Gastroesophageal sphincter (tissue), 3 donors: ENCODE results near the gene TNIP1.

ENCODE experiments used
- EP300 ChIP-seq: sonication (generic); formaldehyde crosslinking; IDR thresholded peaks from one replicate; pipeline ENCODE4 v1.6.1; 2017; ENCODE audit warnings: antibody characterized with exemption, mild to moderate bottlenecking
- POLR2A ChIP-seq, 2 donors: fragments of 450-650 bp; IDR thresholded peaks; one replicate each; pipeline ENCODE4 v1.6.1; 2017; ENCODE audit warnings: antibody characterized with exemption in 2 of 2, mild to moderate bottlenecking in 2 of 2, moderate library complexity in 1 of 2
- POLR2AphosphoS5 ChIP-seq: sonication (generic); formaldehyde crosslinking; IDR thresholded peaks from one replicate; pipeline ENCODE4 v1.6.1; 2017; ENCODE audit warnings: antibody characterized with exemption
- TF ChIP-seq, protein P1 (sequence below), 4 experiments: fragments of 200-600 bp in 2 of 4; fragments of 450-650 bp in 2 of 4; sonication (generic) in 1 of 4; IDR thresholded peaks; one replicate each; pipeline ENCODE4 v1.5.1; 2017 to 2019; ENCODE audit warnings: antibody characterized with exemption in 4 of 4, mild to moderate bottlenecking in 2 of 4, moderate library complexity in 2 of 4

DNA sequence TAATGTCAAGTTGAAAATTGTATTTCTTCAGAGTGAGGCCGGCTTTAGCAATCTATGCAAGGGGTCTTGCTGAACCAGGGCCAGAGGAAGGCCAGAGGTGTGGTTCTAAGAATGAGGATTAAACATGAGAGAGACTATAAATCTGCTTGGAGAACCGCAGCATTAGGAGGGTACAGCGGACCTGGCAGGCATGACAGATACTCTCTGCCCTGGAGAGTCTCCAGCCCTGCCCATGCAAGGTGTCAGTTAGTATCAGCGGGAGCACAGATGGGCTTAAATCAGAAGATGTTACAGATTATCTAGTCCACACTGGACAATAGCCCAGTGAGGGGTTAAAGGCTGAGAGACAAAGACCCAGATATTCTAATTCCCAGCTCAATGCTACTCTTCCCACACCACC lies 71.9 kb downstream of the TNIP1 start:
- TF ChIP-seq, protein P1, sequence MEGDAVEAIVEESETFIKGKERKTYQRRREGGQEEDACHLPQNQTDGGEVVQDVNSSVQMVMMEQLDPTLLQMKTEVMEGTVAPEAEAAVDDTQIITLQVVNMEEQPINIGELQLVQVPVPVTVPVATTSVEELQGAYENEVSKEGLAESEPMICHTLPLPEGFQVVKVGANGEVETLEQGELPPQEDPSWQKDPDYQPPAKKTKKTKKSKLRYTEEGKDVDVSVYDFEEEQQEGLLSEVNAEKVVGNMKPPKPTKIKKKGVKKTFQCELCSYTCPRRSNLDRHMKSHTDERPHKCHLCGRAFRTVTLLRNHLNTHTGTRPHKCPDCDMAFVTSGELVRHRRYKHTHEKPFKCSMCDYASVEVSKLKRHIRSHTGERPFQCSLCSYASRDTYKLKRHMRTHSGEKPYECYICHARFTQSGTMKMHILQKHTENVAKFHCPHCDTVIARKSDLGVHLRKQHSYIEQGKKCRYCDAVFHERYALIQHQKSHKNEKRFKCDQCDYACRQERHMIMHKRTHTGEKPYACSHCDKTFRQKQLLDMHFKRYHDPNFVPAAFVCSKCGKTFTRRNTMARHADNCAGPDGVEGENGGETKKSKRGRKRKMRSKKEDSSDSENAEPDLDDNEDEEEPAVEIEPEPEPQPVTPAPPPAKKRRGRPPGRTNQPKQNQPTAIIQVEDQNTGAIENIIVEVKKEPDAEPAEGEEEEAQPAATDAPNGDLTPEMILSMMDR (IDR thresholded peaks at IDR 0.05), result no peak
- TF ChIP-seq POLR2AphosphoS5 (no peak), POLR2A (IDR thresholded peaks at IDR 0.05) (no peak), EP300 (no peak)
